GM18519 (cell line): Measurements from ENCODE around the gene TMEM98.
"Not testable (repeated sequence)": the region's sequence is repeated elsewhere in the genome, so short reads cannot be mapped to it uniquely, and the experiment has no call there.

Source experiments
- ATAC-seq: cut with Tn5 transposase; IDR thresholded peaks from one replicate; pipeline ENCODE4 v1.9.1; 2021; ENCODE audit warnings: mild to moderate bottlenecking, moderate library complexity; ENCODE audit not compliant: unreplicated experiment, low FRiP score

The TMEM98 gene

DNA sequence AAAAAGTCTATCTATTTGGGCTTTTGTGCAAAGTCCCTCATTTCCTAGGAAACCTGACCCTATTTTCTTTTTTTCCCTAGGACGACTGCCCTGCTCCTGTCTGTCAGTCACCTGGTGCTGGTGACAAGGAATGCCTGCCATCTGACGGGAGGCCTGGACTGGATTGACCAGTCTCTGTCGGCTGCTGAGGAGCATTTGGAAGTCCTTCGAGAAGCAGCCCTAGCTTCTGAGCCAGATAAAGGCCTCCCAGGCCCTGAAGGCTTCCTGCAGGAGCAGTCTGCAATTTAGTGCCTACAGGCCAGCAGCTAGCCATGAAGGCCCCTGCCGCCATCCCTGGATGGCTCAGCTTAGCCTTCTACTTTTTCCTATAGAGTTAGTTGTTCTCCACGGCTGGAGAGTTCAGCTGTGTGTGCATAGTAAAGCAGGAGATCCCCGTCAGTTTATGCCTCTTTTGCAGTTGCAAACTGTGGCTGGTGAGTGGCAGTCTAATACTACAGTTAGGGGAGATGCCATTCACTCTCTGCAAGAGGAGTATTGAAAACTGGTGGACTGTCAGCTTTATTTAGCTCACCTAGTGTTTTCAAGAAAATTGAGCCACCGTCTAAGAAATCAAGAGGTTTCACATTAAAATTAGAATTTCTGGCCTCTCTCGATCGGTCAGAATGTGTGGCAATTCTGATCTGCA is 12.9 kb downstream of the TMEM98 start:
- no peak for ATAC-seq

DNA sequence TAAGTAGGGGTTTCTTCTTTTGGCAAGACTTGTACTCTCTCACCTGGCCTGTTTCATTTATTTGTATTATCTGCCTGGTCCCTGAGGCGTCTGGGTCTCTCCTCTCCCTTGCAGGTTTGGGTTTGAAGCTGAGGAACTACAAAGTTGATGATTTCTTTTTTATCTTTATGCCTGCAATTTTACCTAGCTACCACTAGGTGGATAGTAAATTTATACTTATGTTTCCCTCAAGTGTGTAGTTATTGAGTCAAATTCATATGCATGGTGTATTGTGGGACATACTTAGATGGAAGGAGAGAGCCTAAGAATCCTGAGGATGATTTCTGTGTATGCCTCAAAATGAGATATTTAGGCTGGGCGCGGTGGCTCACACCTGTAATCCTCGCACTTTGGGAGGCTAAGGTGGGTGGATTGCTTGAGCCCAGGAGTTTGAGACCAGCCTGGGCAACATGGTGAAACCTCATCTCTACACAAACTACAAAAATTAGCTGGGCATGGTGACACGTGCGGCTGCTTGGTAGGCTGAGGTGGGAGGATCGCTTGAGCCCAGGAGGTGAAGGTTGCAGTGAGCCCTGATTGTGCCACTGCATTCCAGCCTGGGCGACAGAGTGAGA is 13.6 kb downstream of the TMEM98 start:
- no peak for ATAC-seq

DNA sequence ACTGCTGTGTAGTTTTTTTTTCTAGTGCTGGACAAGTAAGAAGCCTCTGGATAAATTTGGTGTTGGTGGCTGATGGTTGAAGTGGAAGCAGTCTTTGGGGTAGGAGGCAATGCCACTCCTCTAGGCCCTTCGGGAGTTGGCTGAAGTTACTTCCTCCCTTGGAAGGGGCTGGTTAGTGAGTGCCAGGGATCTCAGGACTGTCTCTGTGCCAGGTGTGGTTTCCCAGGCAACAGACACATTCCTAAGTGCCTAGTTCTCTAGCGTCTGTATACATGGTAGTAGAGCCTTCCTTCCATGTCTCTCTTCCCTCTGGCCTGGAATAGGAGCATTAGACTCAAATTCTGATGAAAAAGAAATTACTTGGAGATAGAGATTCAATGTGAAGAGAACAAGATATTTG is 15.3 kb downstream of the TMEM98 start:
- ATAC-seq = no peak

DNA sequence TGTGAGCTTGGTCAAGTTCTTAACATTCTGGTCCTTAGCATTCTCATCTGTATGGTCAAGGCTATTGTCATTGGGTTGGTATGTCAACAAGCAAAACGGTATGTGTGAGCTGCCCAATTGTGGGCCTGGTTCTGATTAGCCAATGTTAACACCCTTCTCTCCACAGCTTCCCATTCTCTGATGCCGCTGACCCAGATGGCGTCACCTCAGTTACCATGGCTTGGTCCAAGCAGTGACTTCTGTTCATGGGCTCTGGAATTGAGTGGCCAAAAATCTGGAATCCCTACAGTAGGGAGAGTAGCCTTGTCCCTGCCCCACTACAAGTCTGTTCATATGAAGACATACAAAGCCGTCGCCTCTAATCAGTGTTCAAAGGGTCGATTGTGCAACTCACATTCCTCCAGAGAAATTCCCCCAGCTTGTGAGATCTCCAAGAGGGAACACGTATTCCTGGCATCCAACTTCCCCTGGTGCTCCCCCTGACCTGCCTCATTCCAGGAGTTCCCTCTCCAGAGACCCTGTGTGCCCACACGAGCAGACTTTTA is 15.8 kb downstream of the TMEM98 start:
- no peak for ATAC-seq

DNA sequence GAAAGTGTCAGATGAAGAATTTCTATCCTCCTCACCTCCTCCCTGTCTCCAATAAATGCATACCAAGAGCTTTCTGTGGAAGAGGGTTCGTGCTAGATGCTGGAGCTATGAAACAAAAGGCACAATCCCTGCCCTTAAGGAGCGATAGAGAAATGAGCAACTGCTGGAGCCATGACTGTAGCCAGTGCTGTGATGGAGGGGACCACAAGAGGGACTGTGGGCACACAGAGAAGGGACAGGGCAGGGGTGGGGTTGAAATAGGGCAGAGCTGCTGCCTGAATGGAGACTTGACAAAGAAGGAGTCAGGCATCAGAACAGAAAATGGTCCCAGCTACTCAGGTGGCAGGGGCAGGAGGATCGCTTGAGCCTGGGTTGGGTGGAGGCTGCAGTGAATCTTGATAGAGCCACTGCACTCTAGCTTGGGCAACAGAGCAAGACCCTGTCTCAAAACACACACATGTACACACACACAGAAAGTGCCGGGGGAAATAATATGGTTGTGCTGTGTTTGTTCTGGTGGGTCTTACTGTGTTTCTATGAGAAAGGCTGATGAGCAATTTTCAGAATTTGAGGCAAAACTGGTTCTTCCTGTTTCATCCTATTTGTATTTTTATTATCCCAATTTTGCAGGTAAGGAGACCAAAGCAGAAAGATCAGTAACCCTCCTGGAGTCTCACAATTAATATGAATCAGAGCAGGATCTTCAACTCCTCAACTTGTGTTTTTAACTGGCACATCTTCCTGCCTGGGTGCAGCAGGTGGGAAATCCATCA is 16.5 kb downstream of the TMEM98 start:
- ATAC-seq = no peak

DNA sequence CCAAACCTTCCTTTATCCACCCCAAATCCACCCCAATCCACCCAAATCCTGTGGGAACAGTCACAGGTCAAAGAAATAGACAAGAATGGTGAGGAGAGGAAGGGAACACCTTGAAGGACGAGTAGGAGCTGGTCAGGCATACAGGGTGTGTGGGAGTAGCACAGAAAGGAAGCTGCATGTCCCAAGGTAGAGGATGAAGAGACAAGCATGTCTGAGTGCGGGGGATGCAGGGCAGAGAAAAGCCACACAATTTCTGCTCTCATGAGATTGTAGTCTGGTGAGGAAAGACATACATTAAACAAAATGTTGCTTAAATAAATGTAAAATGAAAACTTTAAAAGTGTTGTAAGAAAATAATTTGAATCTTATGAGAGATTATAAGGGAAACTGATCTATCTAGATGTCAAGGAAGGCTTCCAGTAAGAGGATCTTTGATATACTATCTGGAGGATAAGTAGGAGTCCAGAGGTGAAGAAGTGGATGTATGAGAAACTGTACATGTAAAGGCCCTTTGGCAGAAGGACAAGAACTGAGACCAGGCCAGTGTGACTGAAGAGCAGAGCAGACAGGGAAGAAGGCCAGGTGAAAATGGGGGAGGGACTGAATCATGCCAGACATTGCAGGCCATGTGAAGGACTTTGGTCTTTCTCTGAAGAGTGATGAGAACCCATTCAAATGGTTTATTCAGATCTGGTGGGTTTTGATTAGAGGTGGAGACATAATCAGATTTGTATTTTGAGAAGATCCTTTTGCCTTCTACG is 18.6 kb downstream of the TMEM98 start:
- no peak for ATAC-seq

DNA sequence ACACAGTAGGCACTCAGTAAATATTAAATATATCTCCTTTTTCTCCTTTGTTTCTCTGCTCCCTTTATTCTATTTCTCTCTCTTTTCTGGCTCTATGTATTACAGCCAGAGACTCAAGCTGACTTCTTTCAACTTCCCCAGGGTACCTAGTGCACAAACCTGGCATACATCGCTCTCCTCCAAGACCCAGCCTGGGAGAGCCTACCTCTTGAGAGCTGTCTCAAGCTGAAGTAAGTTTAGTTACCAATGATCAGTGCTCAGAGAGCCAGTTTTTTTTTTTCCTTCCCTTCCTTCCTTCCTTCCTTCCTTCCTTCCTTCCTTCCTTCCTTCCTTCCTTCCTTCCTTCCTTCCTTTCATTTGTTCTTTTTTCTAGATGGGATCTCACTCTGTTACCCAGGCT is 19.8 kb downstream of the TMEM98 start:
- no peak for ATAC-seq

DNA sequence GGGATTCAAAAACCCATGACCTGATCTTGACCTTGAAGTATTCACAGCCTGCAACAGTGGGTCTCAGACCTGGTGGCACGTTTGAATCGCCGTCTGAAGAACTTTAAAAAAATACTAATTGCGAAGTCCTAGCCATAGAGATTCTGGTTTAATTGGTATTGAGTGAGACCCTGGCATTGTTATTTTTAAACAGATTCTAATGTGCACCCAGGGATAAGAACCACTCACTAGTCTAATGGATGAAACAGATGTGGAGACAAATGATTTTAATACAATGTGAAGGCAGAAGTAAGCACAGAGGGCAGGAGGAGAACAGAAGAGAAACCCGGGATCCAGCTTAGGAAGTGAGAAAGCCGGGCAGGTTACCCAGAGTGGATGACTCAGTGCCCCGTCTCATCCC is 21.2 kb downstream of the TMEM98 start:
- ATAC-seq = no peak

DNA sequence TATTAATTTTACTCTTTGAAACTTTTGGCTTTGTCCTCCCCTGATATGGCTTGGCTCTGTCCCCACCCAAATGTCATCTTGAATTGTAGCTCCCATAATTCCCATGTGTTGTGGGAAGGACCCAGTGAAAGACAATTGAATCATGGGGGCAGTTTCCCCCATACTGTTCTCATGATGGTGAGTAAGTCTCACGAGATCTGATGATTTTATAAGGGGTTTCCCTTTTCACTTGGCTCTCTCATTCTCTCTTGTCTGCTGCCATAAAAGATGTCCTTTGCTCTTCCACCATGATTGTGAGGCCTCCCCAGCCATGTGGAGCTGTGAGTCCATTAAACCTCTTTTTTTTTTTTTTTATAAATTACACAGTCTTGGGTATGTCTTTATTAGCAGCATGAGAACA is 24.5 kb downstream of the TMEM98 start:
- ATAC-seq = not testable (repeated sequence)

DNA sequence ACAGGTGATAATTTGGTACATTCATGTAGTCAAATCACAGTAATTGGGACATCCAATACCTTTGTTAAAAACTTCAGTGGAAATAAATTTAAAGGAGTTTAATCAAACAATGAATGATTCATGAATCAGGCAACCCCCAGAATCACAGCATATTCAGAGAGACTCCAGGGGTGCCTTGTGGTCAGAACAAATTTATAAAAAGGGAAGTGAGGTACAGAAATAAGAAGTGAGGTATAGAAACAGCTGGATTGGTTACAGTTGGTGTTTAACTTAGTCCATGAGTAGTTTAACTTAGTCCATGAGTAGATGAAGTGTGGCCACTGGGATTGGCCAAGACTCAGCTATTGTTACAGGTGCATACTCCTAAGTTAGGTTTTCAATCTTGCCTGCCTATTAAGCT is 25.1 kb downstream of the TMEM98 start:
- ATAC-seq = no peak

DNA sequence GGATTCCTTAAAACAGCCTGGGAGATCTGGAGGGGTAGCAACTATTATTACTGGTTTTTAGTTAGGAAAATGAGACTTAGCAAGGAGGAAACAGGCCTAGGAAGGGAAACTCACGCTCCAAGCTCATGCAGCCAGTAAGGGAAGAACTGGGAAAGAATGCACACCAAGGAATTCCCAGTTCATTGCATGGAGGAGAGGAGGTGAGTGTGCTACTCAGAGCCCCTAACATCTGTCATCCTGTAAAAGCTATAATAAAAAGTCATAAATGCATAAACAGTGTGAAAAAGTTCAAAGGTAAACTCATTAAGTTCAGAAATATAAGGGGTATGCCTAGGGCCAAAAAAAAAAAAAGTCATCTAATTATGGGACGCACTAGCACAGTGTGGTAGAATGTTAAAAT is 25.9 kb downstream of the TMEM98 start:
- no peak for ATAC-seq

DNA sequence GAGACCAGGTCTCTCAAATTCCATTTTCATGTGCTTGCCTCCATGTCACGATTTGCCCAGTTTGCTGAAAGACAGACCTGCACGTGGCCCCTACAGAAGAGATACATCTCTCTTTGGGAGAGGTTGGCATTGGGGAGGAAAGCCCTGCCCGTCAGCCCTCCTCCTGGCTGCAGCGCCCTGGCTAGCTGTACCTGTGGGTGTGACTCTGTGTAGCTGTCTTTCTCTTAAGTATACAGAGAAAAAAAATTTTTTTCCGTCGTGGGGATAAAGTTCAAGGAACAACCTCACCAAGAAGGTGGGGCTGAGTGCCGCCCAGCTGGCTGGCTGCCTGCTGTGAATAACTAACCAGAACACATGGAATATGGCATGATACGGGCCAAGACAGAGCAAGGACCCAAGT is 26.5 kb downstream of the TMEM98 start:
- no peak for ATAC-seq

DNA sequence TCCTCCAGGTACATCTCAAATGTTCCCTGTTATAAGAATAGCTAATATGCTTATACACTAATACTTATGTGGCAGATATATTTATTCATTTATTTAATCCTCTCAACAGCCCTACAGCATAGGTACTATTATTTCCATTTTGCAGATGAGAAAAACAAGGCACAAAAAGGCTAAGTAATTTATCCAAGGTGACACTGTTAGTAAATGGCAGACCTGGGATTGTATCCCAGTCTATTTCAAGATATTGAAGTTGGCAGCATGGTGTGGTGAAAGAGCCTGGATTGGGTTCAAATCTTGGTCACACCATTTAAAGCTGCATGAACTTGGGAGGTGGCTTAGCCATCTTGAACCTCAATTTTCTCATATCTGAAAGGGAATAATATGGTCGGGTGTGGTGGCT is 27.2 kb downstream of the TMEM98 start:
- no peak for ATAC-seq

DNA sequence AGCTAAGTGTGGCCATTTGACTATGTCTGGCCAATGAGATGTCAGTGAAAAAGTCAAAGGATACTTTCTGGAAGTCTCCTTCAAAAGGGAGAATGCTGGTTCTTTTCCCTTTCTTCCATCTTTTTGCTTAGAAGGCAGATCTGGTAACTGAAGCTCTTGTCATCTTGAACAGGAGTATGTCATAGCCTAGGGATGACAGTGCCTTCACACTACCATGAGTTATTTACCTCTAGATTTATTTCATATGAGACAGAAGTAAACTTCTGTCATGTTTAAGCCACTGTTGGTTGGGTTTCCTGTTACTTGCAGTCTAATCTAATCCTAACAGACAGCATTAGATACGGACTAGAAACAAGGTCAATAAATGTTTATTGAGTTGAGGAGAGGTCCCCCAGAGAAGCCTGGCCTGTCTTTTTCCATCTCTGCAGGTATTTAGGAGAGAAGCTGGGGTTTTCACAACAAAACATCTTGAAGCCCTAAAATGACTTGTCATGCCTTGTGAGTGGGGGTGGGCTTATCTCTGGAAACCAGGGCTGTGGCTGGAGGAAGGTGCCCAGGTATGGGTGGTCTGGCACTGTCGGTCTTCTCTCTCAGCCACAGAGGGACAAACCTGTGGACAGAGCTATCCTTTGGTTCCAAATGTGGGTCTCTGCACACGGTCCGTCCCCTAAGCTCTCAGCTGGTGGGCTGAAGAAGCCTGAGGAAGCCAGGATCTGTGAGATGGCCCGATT is 28.5 kb downstream of the TMEM98 start:
- no peak for ATAC-seq

DNA sequence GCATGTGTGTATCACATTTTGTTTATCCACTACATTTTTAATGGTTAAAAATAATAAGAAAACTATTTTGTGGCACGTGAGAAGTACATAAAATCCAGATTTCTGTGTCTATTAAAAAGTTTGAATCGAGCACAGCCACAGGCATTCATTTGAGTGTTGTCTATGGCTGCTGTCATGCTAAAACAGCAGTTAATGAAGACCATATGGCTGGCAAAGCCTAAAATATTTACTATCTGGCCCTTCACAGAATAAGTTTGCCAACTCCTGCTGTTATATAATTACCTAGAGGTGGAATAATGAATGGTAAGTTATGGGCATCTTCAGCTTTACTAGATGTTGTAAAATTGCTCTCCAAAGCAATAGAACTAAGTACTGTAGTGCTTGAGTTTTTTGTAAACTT is 30.5 kb downstream of the TMEM98 start:
- no peak for ATAC-seq

DNA sequence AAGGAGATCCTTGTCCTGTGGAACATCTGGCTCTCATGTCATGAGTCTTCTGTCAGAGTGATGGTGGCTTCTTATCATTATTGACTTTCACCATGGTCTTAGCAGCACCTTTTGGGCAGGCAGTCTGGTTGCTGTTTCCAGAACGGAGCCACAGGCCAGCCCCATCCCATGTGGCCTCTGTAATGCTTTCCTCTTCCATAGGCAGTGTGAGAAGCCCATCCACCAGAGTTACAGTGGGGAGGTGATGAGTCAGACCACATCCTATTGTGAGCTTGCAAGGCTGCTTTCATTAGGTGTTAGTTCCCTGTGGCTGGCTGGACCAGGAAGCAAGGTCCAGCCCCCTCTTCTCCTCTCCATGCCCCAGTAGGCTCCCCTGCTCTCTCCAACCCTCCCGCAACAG is 32.9 kb downstream of the TMEM98 start:
- no peak for ATAC-seq

DNA sequence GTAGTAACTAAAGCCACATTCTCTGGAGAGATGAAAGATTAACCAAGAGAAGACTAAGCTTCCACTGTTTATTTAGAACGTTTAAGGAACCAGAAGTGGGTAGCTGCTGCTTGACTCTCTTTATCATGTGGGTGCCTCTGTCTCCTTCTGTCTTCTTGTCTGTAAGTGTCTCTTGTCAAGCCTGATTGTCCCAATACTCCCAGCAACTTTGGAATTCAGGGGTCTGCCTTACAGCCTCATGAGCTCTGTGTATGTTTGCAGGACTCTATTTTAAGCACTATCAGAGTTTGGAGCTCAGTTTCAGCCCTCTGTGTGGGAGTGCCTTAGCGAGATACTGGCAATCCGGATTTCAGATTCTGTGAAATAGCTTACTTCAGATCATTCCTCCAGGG is 34.4 kb downstream of the TMEM98 start:
- ATAC-seq = no peak

DNA sequence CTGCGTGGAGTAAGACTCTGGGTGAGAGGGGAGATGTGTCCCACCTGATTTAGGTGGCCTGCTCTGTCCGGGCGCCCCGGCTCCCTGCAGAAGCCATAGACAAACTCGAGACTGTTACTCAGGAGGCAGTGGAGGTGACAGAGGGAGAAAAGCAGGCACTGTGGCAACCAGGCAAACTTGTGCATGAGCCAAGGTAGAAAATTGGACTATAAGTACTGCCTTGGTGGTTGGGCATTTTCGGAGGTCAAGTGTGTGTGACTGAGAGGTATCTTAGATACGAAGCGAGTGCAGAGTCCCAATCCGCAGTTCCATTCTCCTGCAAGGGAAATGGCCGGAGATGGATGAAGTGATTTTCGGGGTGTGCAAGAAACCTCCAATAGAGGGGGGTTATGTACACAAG is 36.6 kb downstream of the TMEM98 start:
- no peak for ATAC-seq

DNA sequence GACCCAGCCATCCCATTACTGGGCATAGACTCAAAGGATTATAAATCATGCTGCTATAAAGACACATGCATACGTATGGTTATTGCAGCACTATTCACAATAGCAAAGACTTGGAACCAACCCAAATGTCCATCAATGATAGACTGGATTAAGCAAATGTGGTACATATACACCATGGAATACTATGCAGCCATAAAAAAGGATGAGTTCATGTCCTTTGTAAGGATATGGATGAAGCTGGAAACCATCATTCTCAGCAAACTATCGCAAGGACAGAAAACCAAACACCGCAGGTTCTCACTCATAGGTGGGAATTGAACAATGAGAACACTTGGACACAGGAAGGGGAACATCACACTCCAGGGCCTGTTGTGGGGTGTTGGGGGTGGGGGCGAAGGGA is 41.3 kb downstream of the TMEM98 start:
- not testable (repeated sequence) for ATAC-seq

DNA sequence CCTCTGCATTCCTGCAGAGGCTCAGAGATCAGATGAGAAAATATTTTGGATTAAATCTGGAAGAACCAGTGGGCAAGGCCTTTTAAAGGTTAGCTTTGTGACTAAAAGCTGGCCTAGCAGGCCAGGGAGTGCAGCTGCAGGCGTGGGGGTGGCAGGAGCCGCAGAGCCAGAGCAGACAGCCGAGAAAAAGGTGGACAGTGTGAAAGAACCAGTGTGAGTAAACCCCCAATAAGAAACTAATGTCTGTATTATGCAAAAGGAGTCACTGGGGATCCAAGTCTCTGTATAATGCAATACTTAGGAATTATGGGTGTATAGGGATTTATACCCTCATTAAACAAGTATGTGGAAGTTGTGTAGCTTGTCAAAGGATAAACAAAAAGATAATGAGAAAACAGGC is 42.3 kb downstream of the TMEM98 start:
- ATAC-seq = no peak
